Placental epithelial cell (primary cell): ENCODE data around the gene ALG1L2. TPM values are rescaled to one million over a fixed set of nuclear protein-coding genes. Genes with fewer than 3 reads are reported as not detected.

Experiments
- total RNA-seq: library from RNA; depleted of rRNA; stranded (reverse); fragments of >200 nt; gene quantifications from 2 replicates; pipeline ENCODE4 v1.2.3, GENCODE V29; 2012

The ALG1L2 gene
- total RNA-seq: 0.65 and 0.79 TPM in 2 replicates

DNA sequence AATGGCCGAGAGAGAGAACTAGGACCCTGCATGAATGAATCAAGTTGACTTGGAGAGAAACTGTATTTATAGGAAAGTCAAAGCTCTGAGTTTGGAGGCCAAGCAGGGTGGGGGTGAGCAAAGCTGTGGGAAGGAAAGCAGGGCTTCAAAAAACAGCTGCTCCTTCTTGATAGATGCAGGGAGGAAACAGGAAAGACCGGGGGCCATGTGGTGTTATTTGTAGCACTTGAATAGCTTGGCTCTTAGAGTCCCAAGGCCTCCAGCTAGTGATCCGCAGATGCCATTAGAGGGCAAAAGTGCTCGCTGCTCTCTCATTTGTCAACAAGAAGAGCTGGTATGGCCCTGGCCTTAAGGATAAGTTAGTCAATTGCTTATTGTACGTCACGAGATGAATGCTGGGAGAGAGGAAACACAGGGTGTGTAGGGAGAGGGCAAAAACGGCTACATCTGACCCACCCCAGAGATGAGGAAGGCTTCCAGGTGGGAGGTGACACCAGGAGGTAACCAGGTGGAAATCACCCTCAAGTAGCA, at the start of gene ALG1L2:
Gene ALG1L2 (plus strand): TSS at position 481 of the 531 bp plus-strand sequence. CDS start 186 bp downstream, outside the sequence.

Other genes with a start within 250 kb of the ALG1L2 start
- gene TMCC1, start 188.1 kb upstream of the ALG1L2 start, total RNA-seq: 27.9 and 36.4 TPM in 2 replicates
- not detected in 2 replicates for gene TRH, start 107.1 kb upstream of the ALG1L2 start, total RNA-seq